H9 (cell line): Measurements from ENCODE around the gene VCP. TPM values are rescaled to one million over a fixed set of nuclear protein-coding genes. Genes with fewer than 3 reads are reported as not detected.
"Not testable (repeated sequence)": the region's sequence is repeated elsewhere in the genome, so short reads cannot be mapped to it uniquely, and the experiment has no call there.

Experiments
- DNase-seq: peaks from one replicate; pipeline ENCODE4 v3.0.0-alpha.2; 2017
- H2AFZ ChIP-seq: one replicate; pipeline ENCODE4 v1.6.1; 2013; ENCODE audit warnings: mild to moderate bottlenecking, low read length, control low read depth, moderate library complexity
- H2AK5ac ChIP-seq: 2 replicates; pipeline ENCODE4 v1.6.1; 2013; ENCODE audit warnings: low read length, control low read depth, mixed read lengths; ENCODE audit not compliant: insufficient read length
- H2BK120ac ChIP-seq: one replicate; pipeline ENCODE4 v1.6.1; 2013; ENCODE audit warnings: low read depth, mild to moderate bottlenecking, low read length, control low read depth, inconsistent platforms; ENCODE audit not compliant: poor library complexity, severe bottlenecking
- H2BK12ac ChIP-seq: 2 replicates; pipeline ENCODE4 v1.6.1; 2013; ENCODE audit warnings: low read length, control low read depth, mixed read lengths, low read depth; ENCODE audit not compliant: insufficient read length
- H2BK15ac ChIP-seq: 2 replicates; pipeline ENCODE4 v1.6.1; 2013; ENCODE audit warnings: low read depth, low read length, control low read depth
- H2BK20ac ChIP-seq: one replicate; pipeline ENCODE4 v1.6.1; 2013; ENCODE audit warnings: low read depth, mild to moderate bottlenecking, low read length, control low read depth, inconsistent platforms; ENCODE audit not compliant: poor library complexity, severe bottlenecking
- H2BK5ac ChIP-seq: 2 replicates; pipeline ENCODE4 v1.6.1; 2013; ENCODE audit warnings: low read length, control low read depth, mixed read lengths; ENCODE audit not compliant: insufficient read length
- H3K14ac ChIP-seq: 2 replicates; pipeline ENCODE4 v1.6.1; 2013; ENCODE audit warnings: low read length, control low read depth; ENCODE audit not compliant: insufficient read depth
- H3K18ac ChIP-seq: 2 replicates; pipeline ENCODE4 v1.6.1; 2013; ENCODE audit warnings: low read depth, mild to moderate bottlenecking, mixed read lengths, low read length, control low read depth; ENCODE audit not compliant: insufficient read length
- H3K23ac ChIP-seq: 2 replicates; pipeline ENCODE4 v1.6.1; 2013; ENCODE audit warnings: low read length, control low read depth, mixed read lengths, low read depth; ENCODE audit not compliant: insufficient read length
- H3K23me2 ChIP-seq: 2 replicates; pipeline ENCODE4 v1.6.1; 2013; ENCODE audit warnings: low read depth, mild to moderate bottlenecking, mixed read lengths, low read length, control low read depth; ENCODE audit not compliant: insufficient read length, poor library complexity, severe bottlenecking
- H3K27ac ChIP-seq: 2 replicates; pipeline ENCODE4 v1.5.1; 2013; ENCODE audit warnings: low read length, control low read depth, mixed read lengths, low read depth; ENCODE audit not compliant: insufficient read length
- H3K27me3 ChIP-seq: 2 replicates; pipeline ENCODE4 v1.6.1; 2013; ENCODE audit warnings: low read length, control low read depth, inconsistent platforms; ENCODE audit not compliant: insufficient read depth
- H3K4ac ChIP-seq: 2 replicates; pipeline ENCODE4 v1.6.1; 2013; ENCODE audit warnings: low read depth, mild to moderate bottlenecking, control low read depth, inconsistent platforms, low read length, moderate library complexity
- H3K4me1 ChIP-seq: 2 replicates; pipeline ENCODE4 v1.6.1; 2013; ENCODE audit warnings: low read length, control low read depth, inconsistent platforms; ENCODE audit not compliant: insufficient read depth
- H3K4me2 ChIP-seq: 2 replicates; pipeline ENCODE4 v1.6.1; 2013; ENCODE audit warnings: low read length, control low read depth, mixed read lengths; ENCODE audit not compliant: insufficient read length, insufficient read depth
- H3K56ac ChIP-seq: 2 replicates; pipeline ENCODE4 v1.6.1; 2013; ENCODE audit warnings: low read depth, mild to moderate bottlenecking, mixed read lengths, low read length, control low read depth; ENCODE audit not compliant: insufficient read length
- H3K79me1 ChIP-seq: 2 replicates; pipeline ENCODE4 v1.6.1; 2013; ENCODE audit warnings: low read depth, mild to moderate bottlenecking, moderate library complexity, low read length, control low read depth, inconsistent platforms; ENCODE audit not compliant: insufficient read depth, poor library complexity, severe bottlenecking
- H3K79me2 ChIP-seq: 2 replicates; pipeline ENCODE4 v1.6.1; 2013; ENCODE audit warnings: low read length, control low read depth, inconsistent platforms; ENCODE audit not compliant: insufficient read depth
- H3K9ac ChIP-seq: 2 replicates; pipeline ENCODE4 v1.6.1; 2013; ENCODE audit warnings: low read length, control low read depth, mixed read lengths; ENCODE audit not compliant: insufficient read length; ENCODE audit errors: extremely low read depth
- H3K9me3 ChIP-seq: one replicate; pipeline ENCODE4 v1.6.1; 2013; ENCODE audit warnings: low read depth, low read length, inconsistent platforms; ENCODE audit not compliant: control insufficient read depth
- H3T11ph ChIP-seq: one replicate; pipeline ENCODE4 v1.6.1; 2013; ENCODE audit warnings: mild to moderate bottlenecking, low read length, control low read depth, inconsistent platforms
- H4K20me1 ChIP-seq: one replicate; pipeline ENCODE4 v1.6.1; 2013; ENCODE audit not compliant: control insufficient read depth, insufficient read length, insufficient read depth
- H4K5ac ChIP-seq: 2 replicates; pipeline ENCODE4 v1.6.1; 2013; ENCODE audit warnings: low read depth, mild to moderate bottlenecking, mixed read lengths, low read length, control low read depth; ENCODE audit not compliant: insufficient read length
- H4K8ac ChIP-seq: replicated peaks from 2 replicates; pipeline ENCODE4 v1.6.1; 2013; ENCODE audit warnings: low read length, control low read depth, mixed read lengths, low read depth; ENCODE audit not compliant: insufficient read length
- H4K91ac ChIP-seq: 2 replicates; pipeline ENCODE4 v1.6.1; 2013; ENCODE audit warnings: low read depth, mild to moderate bottlenecking, moderate library complexity, mixed read lengths, low read length, control low read depth; ENCODE audit not compliant: insufficient read length
- H3K27ac Mint-ChIP-seq, 3 experiments: 2 replicates in 2 of 3; 3 replicates in 1 of 3; pipeline ENCODE4 v1.8.0; 2020 to 2021; ENCODE audit warnings: mixed read lengths in 3 of 3, mild to moderate bottlenecking in 1 of 3, moderate library complexity in 1 of 3
- H3K27me3 Mint-ChIP-seq: 2 replicates; pipeline ENCODE4 v1.8.0; 2021; ENCODE audit warnings: low read depth, mild to moderate bottlenecking, moderate library complexity, mixed read lengths
- H3K36me3 Mint-ChIP-seq, 3 experiments: 2 replicates in 2 of 3; 3 replicates in 1 of 3; pipeline ENCODE4 v1.8.0; 2020 to 2021; ENCODE audit warnings: low read depth in 3 of 3, mixed read lengths in 3 of 3; ENCODE audit not compliant: insufficient read depth in 1 of 3
- H3K4me1 Mint-ChIP-seq, 2 experiments: 2 replicates each; pipeline ENCODE4 v1.8.0; 2020; ENCODE audit warnings: mixed read lengths in 2 of 2
- H3K4me3 Mint-ChIP-seq, 2 experiments: 2 replicates in 1 of 2; 3 replicates in 1 of 2; pipeline ENCODE4 v1.8.0; 2020 to 2021; ENCODE audit warnings: mild to moderate bottlenecking in 2 of 2, mixed read lengths in 2 of 2, moderate library complexity in 1 of 2
- H3K9me3 Mint-ChIP-seq, 2 experiments: 2 replicates in 1 of 2; 3 replicates in 1 of 2; pipeline ENCODE4 v1.8.0; 2020; ENCODE audit warnings: mild to moderate bottlenecking in 2 of 2, mixed read lengths in 2 of 2, moderate library complexity in 1 of 2
- WGBS: extraction: QIAGEN DNeasy Blood & Tissue Kit; methylation state at CpG from one replicate; pipeline ENCODE4 v1.1.7; 2013; ENCODE audit warnings: missing lambda C conversion rate, low lambda C conversion rate, mixed read lengths; ENCODE audit not compliant: insufficient read length; ENCODE audit errors: extremely low coverage; 5-methylcytosine and 5-hydroxymethylcytosine counted together
- total RNA-seq: library from RNA; stranded (reverse); gene quantifications from 2 replicates; pipeline ENCODE4 v1.2.1, GENCODE V29; 2021
- TF ChIP-seq, protein P1 (sequence below): fragments of 200-600 bp; sonication (generic); conservative IDR thresholded peaks from 3 replicates; pipeline ENCODE4 v1.8.0; 2021; ENCODE audit warnings: antibody characterized with exemption, mild to moderate bottlenecking

Gene VCP
- total RNA-seq, 1 experiment from 2014 or later: 407 TPM

DNA sequence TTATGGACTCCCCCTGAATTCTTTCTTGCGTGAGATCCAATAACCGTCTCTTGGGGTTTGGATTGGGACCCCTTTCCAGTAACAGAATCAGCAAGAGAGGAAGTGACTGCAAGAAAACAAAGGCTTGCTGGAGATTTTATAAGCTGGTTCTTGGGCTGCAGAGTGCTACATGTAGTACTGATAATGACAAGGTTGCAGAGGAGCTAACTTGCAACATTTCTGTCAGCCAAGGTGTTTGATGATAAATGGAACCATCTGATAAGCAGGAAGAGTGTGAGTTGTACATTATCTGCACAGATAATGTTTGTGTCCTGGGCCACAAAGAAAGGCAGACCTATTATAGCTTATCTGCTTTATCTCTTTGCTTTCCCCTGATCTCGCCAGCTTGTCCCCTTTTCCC lies 45.8 kb downstream of the VCP start:
- H2BK5ac ChIP-seq: no peak overlapping the region
- no peaks in the 10 kb centered on the region; the same call in 1 of the 2 replicates for H3K4me1 ChIP-seq
- no peaks in the 10 kb centered on the region for H3K79me2 ChIP-seq
- TF ChIP-seq, protein P1, sequence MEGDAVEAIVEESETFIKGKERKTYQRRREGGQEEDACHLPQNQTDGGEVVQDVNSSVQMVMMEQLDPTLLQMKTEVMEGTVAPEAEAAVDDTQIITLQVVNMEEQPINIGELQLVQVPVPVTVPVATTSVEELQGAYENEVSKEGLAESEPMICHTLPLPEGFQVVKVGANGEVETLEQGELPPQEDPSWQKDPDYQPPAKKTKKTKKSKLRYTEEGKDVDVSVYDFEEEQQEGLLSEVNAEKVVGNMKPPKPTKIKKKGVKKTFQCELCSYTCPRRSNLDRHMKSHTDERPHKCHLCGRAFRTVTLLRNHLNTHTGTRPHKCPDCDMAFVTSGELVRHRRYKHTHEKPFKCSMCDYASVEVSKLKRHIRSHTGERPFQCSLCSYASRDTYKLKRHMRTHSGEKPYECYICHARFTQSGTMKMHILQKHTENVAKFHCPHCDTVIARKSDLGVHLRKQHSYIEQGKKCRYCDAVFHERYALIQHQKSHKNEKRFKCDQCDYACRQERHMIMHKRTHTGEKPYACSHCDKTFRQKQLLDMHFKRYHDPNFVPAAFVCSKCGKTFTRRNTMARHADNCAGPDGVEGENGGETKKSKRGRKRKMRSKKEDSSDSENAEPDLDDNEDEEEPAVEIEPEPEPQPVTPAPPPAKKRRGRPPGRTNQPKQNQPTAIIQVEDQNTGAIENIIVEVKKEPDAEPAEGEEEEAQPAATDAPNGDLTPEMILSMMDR: no peak
- H4K20me1 ChIP-seq: no peaks in the 10 kb centered on the region
- H2BK20ac ChIP-seq: no peak overlapping the region
- no peak overlapping the region for H3K9ac ChIP-seq
- H3K27ac ChIP-seq: no peak overlapping the region
- H2BK12ac ChIP-seq: no peak overlapping the region
- H3K4me2 ChIP-seq: no peak overlapping the region
- no peak overlapping the region for H2BK15ac ChIP-seq
- no peak overlapping the region for H3K56ac ChIP-seq
- no peak overlapping the region for H3T11ph ChIP-seq
- no CpG with 5 or more reads among the region's 3 CpGs for WGBS
- H3K27me3 ChIP-seq: no peaks in the 10 kb centered on the region
- no peaks in the 10 kb centered on the region; the same call in 1 of the 2 replicates for H3K27me3 Mint-ChIP-seq
- H2BK120ac ChIP-seq: no peak overlapping the region
- no peak overlapping the region for H3K14ac ChIP-seq
- H3K23ac ChIP-seq: no peak overlapping the region
- no peak overlapping the region for H4K91ac ChIP-seq
- no peak overlapping the region for H3K18ac ChIP-seq
- H3K4me3 Mint-ChIP-seq: no peak overlapping the region
- peaks cover 20% of the 10 kb centered on the region for H3K9me3 ChIP-seq
- peaks cover 35 to 45% of the 10 kb centered on the region in 2 experiments for H3K9me3 Mint-ChIP-seq
- no peak for DNase-seq
- peak overlapping the region in 2 of 3 experiments; percentile 27 to 79; a peak in 4 of 7 replicates for H3K27ac Mint-ChIP-seq
- H3K4ac ChIP-seq: no peak overlapping the region
- peaks cover 28 to 55% (median 43%) of the 10 kb centered on the region in 3 experiments for H3K36me3 Mint-ChIP-seq
- peaks cover 42 to 44% of the 10 kb centered on the region in 2 experiments for H3K4me1 Mint-ChIP-seq
- H2AK5ac ChIP-seq: no peak overlapping the region
- no peaks in the 10 kb centered on the region for H3K79me1 ChIP-seq
- no peak overlapping the region for H4K8ac ChIP-seq
- no peaks in the 10 kb centered on the region for H3K23me2 ChIP-seq
- no peak overlapping the region for H4K5ac ChIP-seq
- no peak overlapping the region for H2AFZ ChIP-seq

DNA sequence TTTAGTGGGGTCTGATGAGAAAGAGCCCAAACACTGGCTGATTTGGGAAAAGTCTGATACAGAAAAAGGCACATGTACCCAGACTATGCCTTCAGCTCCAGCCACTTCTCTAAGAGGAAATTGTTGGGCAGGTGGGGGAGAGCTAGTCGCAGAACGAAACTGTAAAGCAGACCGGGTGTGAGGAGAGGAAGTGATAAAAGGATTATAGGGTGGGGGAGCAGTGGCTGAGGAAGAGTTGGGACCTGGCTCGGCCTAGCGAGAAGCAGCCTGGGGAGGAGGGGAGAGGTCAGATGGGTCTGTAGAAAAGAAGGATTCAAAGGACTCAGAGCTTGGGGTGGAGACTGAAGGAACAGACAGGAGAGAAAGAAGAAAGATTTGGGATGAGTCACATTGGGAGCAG lies 49.0 kb downstream of the VCP start:
- Mint-ChIP-seq H3K4me1 (peaks cover 42 to 44% of the 10 kb centered on the region in 2 experiments), H3K36me3 (peaks cover 31 to 56% (median 42%) of the 10 kb centered on the region in 3 experiments), H3K27ac (peak overlapping the region in 1 of 3 experiments; percentile 39; a peak in 2 of 7 replicates), H3K9me3 (peaks cover 26 to 43% of the 10 kb centered on the region in 2 experiments)
- H3K79me1 ChIP-seq, H2AK5ac ChIP-seq, H3K4me1 ChIP-seq, H4K91ac ChIP-seq, H3K27me3 ChIP-seq, DNase-seq, H3T11ph ChIP-seq, H3K9me3 ChIP-seq, H3K79me2 ChIP-seq, H2AFZ ChIP-seq, H3K4me3 Mint-ChIP-seq, H3K56ac ChIP-seq, H3K4me2 ChIP-seq, H3K4ac ChIP-seq, H3K27ac ChIP-seq, H3K23ac ChIP-seq, H2BK15ac ChIP-seq, H2BK120ac ChIP-seq, H2BK12ac ChIP-seq, H3K27me3 Mint-ChIP-seq, H3K18ac ChIP-seq, H3K14ac ChIP-seq, H4K8ac ChIP-seq, H3K9ac ChIP-seq, H2BK5ac ChIP-seq, H2BK20ac ChIP-seq, H4K5ac ChIP-seq, H3K23me2 ChIP-seq, H4K20me1 ChIP-seq: not testable (repeated sequence)
- no CpG with 5 or more reads among the region's 5 CpGs for WGBS
